ENCODE results near the gene TBCB. TPM values are rescaled to one million over a fixed set of nuclear protein-coding genes. Genes with fewer than 3 reads are reported as not detected.
"Not testable (repeated sequence)": the region's sequence is repeated elsewhere in the genome, so short reads cannot be mapped to it uniquely, and the experiment has no call there.

The TBCB gene
- 100 to 1,000 TPM; 119 to 212 TPM for total RNA-seq

- no peaks in the 10 kb centered on the region for H3K27me3 ChIP-seq (replicated peaks; ENCODE audit: insufficient read depth)
- H3K4me1 ChIP-seq (replicated peaks), result peaks cover 4% of the 10 kb centered on the region
- peak; percentile 40 for TF ChIP-seq POLR2A (IDR thresholded peaks at IDR 0.05)
- no peak for TF ChIP-seq POLR2AphosphoS5 (IDR thresholded peaks at IDR 0.05)
- peak in 1 of 4 experiments; percentile 1 for TF ChIP-seq CTCF (IDR thresholded peaks at IDR 0.05)
- peak; percentile 77 for DNase-seq (ENCODE audit: low spot score)
- intact Hi-C loops (cut with DNase I), result no loop called here
- peak within 1 kb of the TSS; percentile 43 to 70 for H3K4me3 ChIP-seq
- 3% methylated on average over 59 of the region's 59 CpGs for WGBS
- no peaks in the 10 kb centered on the region for H3K9me3 ChIP-seq
- H3K27ac ChIP-seq, result peak within 1 kb of the TSS; percentile 86 to 87
- H3K36me3 ChIP-seq, result no peaks in the 10 kb centered on the region
Observed at GRCh38 chr19:36115453-36116343, at the start of gene TBCB. Gene TBCB, plus strand, starts transcription at chr19:36115468. Its CDS starts 93 bp downstream, at chr19:36115561.

GRCh38 chr19:36067681-36068080 is 47.6 kb upstream of the TBCB start:
- TF ChIP-seq POLR2A (IDR thresholded peaks at IDR 0.05) (no peak), POLR2AphosphoS5 (IDR thresholded peaks at IDR 0.05) (no peak), CTCF (IDR thresholded peaks at IDR 0.05) (no peak)
- H3K36me3 ChIP-seq, result no peaks in the 10 kb centered on the region
- no peak for DNase-seq (ENCODE audit: low spot score)
- no peak overlapping the region for H3K27ac ChIP-seq
- intact Hi-C loops (cut with DNase I), result no loop called here
- no peaks in the 10 kb centered on the region for H3K4me1 ChIP-seq (replicated peaks)
- H3K4me3 ChIP-seq, result no peak overlapping the region
- no peaks in the 10 kb centered on the region for H3K27me3 ChIP-seq (replicated peaks; ENCODE audit: insufficient read depth)
- 98% methylated on average over 11 of the region's 11 CpGs for WGBS
- H3K9me3 ChIP-seq, result no peaks in the 10 kb centered on the region

- H3K9me3 ChIP-seq; H3K36me3 ChIP-seq; H3K4me1 ChIP-seq (replicated peaks); H3K4me3 ChIP-seq; H3K27ac ChIP-seq; intact Hi-C loops (cut with DNase I); H3K27me3 ChIP-seq (replicated peaks; ENCODE audit: insufficient read depth); DNase-seq (ENCODE audit: low spot score): not testable (repeated sequence)
- WGBS, result over 99% methylated on average over 41 of the region's 57 CpGs
Observed at GRCh38 chr19:36068810-36069499, 46.3 kb upstream of the TBCB start.

GRCh38 chr19:36072081-36072480 is 43.2 kb upstream of the TBCB start:
- Histone ChIP-seq H3K27ac (no peak overlapping the region), H3K4me1 (replicated peaks) (no peaks in the 10 kb centered on the region), H3K4me3 (no peak overlapping the region), H3K36me3 (no peaks in the 10 kb centered on the region), H3K9me3 (no peaks in the 10 kb centered on the region), H3K27me3 (replicated peaks; ENCODE audit: insufficient read depth) (no peaks in the 10 kb centered on the region)
- 93% methylated on average over 8 of the region's 8 CpGs for WGBS
- intact Hi-C loops (cut with DNase I), result no loop called here
- TF ChIP-seq POLR2A (IDR thresholded peaks at IDR 0.05) (no peak), POLR2AphosphoS5 (IDR thresholded peaks at IDR 0.05) (no peak), CTCF (IDR thresholded peaks at IDR 0.05) (no peak)
- no peak for DNase-seq (ENCODE audit: low spot score)

GRCh38 chr19:36073121-36073876 is 42.0 kb upstream of the TBCB start:
- Histone ChIP-seq H3K36me3 (no peaks in the 10 kb centered on the region), H3K27ac (no peak overlapping the region), H3K4me3 (no peak overlapping the region), H3K27me3 (replicated peaks; ENCODE audit: insufficient read depth) (no peaks in the 10 kb centered on the region), H3K9me3 (no peaks in the 10 kb centered on the region), H3K4me1 (replicated peaks) (no peaks in the 10 kb centered on the region)
- intact Hi-C loops (cut with DNase I), result no loop called here
- no peak for TF ChIP-seq POLR2A (IDR thresholded peaks at IDR 0.05)
- no peak for TF ChIP-seq POLR2AphosphoS5 (IDR thresholded peaks at IDR 0.05)
- TF ChIP-seq CTCF (IDR thresholded peaks at IDR 0.05), result no peak
- WGBS, result 90% methylated on average over 10 of the region's 10 CpGs
- DNase-seq (ENCODE audit: low spot score), result no peak
